Measurements from ENCODE around the gene FYB2.

The FYB2 gene

GRCh38 chr1:56831871-56832693, 12.9 kb upstream of the FYB2 start:
- TF ChIP-seq CTCF (IDR thresholded peaks at IDR 0.05; ENCODE audit: low read depth, low read length) (peak; percentile 86), POLR2A (IDR thresholded peaks at IDR 0.05; ENCODE audit: extremely low read depth, insufficient read length) (no peak), MAX (IDR thresholded peaks at IDR 0.05; ENCODE audit: low read depth, low read length) (no peak)
- no peak overlapping the region for H3K4me3 ChIP-seq (ENCODE audit: low read depth, low read length)
- peak; percentile 69 for DNase-seq (ENCODE audit: low read depth)

GRCh38 chr1:56830052-56830451, 10.8 kb upstream of the FYB2 start:
- H3K4me3 ChIP-seq (ENCODE audit: low read depth, low read length), result no peak overlapping the region
- TF ChIP-seq POLR2A (IDR thresholded peaks at IDR 0.05; ENCODE audit: extremely low read depth, insufficient read length) (no peak), MAX (IDR thresholded peaks at IDR 0.05; ENCODE audit: low read depth, low read length) (no peak), CTCF (IDR thresholded peaks at IDR 0.05; ENCODE audit: low read depth, low read length) (no peak), MYC (IDR thresholded peaks at IDR 0.05; ENCODE audit: low read depth, low read length) (no peak)
- DNase-seq (ENCODE audit: low read depth), result no peak

GRCh38 chr1:56827711-56828110, 8.5 kb upstream of the FYB2 start:
- TF ChIP-seq POLR2A (IDR thresholded peaks at IDR 0.05; ENCODE audit: extremely low read depth, insufficient read length) (no peak), MYC (IDR thresholded peaks at IDR 0.05; ENCODE audit: low read depth, low read length) (no peak), CTCF (IDR thresholded peaks at IDR 0.05; ENCODE audit: low read depth, low read length) (no peak), MAX (IDR thresholded peaks at IDR 0.05; ENCODE audit: low read depth, low read length) (no peak)
- H3K4me3 ChIP-seq (ENCODE audit: low read depth, low read length), result no peak overlapping the region
- DNase-seq (ENCODE audit: low read depth), result no peak

- TF ChIP-seq MYC (IDR thresholded peaks at IDR 0.05; ENCODE audit: low read depth, low read length), result no peak
- TF ChIP-seq CTCF (IDR thresholded peaks at IDR 0.05; ENCODE audit: low read depth, low read length), result no peak
- TF ChIP-seq MAX (IDR thresholded peaks at IDR 0.05; ENCODE audit: low read depth, low read length), result no peak
- no peak for TF ChIP-seq POLR2A (IDR thresholded peaks at IDR 0.05; ENCODE audit: extremely low read depth, insufficient read length)
- H3K4me3 ChIP-seq (ENCODE audit: low read depth, low read length), result no peak overlapping the region
- DNase-seq (ENCODE audit: low read depth), result no peak
These were observed 6.2 kb upstream of the FYB2 start for GRCh38 chr1:56825436-56825835.

GRCh38 chr1:56824938-56825337, 5.7 kb upstream of the FYB2 start:
- no peak for DNase-seq (ENCODE audit: low read depth)
- H3K4me3 ChIP-seq (ENCODE audit: low read depth, low read length), result no peak overlapping the region
- no peak for TF ChIP-seq CTCF (IDR thresholded peaks at IDR 0.05; ENCODE audit: low read depth, low read length)
- no peak for TF ChIP-seq POLR2A (IDR thresholded peaks at IDR 0.05; ENCODE audit: extremely low read depth, insufficient read length)
- no peak for TF ChIP-seq MYC (IDR thresholded peaks at IDR 0.05; ENCODE audit: low read depth, low read length)
- no peak for TF ChIP-seq MAX (IDR thresholded peaks at IDR 0.05; ENCODE audit: low read depth, low read length)
